Psoas muscle (tissue), 8 donors: ENCODE results near the gene TUBGCP5. TPM values are rescaled to one million over a fixed set of nuclear protein-coding genes. Genes with fewer than 3 reads are reported as not detected.

Source experiments
- ATAC-seq, 4 donors: fragments of 200-7000 bp; cut with Tn5 transposase; one replicate each; pipeline ENCODE4 v1.9.1; 2020; ENCODE audit warnings: moderate library complexity in 3 of 4, mild to moderate bottlenecking in 2 of 4
- DNase-seq, 2 donors: peaks; one replicate each; pipeline ENCODE4 v3.0.0-alpha.2; 2020
- H3K27ac ChIP-seq: fragments of 200-600 bp; one replicate; pipeline ENCODE4 v1.8.0; 2022
- H3K27me3 ChIP-seq, 3 donors: fragments of 200-600 bp in 1 of 3; one replicate each; pipeline versions ENCODE4 v1.6.1 to v1.8.0; 2013 to 2022; ENCODE audit warnings: low read length in 2 of 3, mild to moderate bottlenecking in 2 of 3, moderate library complexity in 1 of 3; ENCODE audit not compliant: insufficient read depth in 3 of 3
- H3K36me3 ChIP-seq, 2 donors: fragments of 200-600 bp in 1 of 2; one replicate each; pipeline versions ENCODE4 v1.6.1 to v1.8.0; 2013 to 2022; ENCODE audit warnings: low read depth in 1 of 2, mild to moderate bottlenecking in 1 of 2, moderate library complexity in 1 of 2; ENCODE audit not compliant: insufficient read depth in 1 of 2
- H3K4me1 ChIP-seq: fragments of 200-600 bp; one replicate; pipeline ENCODE4 v1.8.0; 2022
- H3K4me3 ChIP-seq: fragments of 200-600 bp; one replicate; pipeline ENCODE4 v1.8.0; 2022; ENCODE audit warnings: mild to moderate bottlenecking
- H3K9me3 ChIP-seq: fragments of 200-600 bp; one replicate; pipeline ENCODE4 v1.8.0; 2022
- CTCF ChIP-seq: fragments of 200-600 bp; IDR thresholded peaks from one replicate; pipeline ENCODE4 v1.8.0; 2022; ENCODE audit warnings: antibody characterized with exemption
- WGBS, 3 donors: extraction: QIAGEN DNeasy Blood & Tissue Kit; methylation state at CpG; one replicate each; pipeline versions ENCODE4 v1.1.6 to v1.1.7; 2013; 5-methylcytosine and 5-hydroxymethylcytosine counted together
- intact Hi-C, 2 donors: fragments of 100-400 bp; cut with DNase I; formaldehyde crosslinking; loops; one replicate each; pipeline versions ENCODE4 v1.11.0 to v1.14.2; 2022
- polyA plus RNA-seq, 3 donors: library from polyadenylated mRNA; stranded (reverse); fragments of 200-250 nt; gene quantifications; one replicate each; pipeline ENCODE4 v1.2.3, GENCODE V29; 2013
- total RNA-seq, 4 donors: library from RNA; stranded (reverse); fragmentation: NEBNext Ultra II Directional in 2 of 4; extraction: Animal tissue kit (Norgen Biotek cat#: 25700) in 2 of 4; gene quantifications; one replicate each; pipeline versions ENCODE4 v1.2.1 to v1.2.4, GENCODE V29; 2021 to 2023
- donor health status: healthy with polysubstance abuse.
- donor health status: DM: no; HTN: no; CAD: no; lungs with moderate emphysema.
- donor health status: Bipolar disorder and iron deficiency.
- donor health status: healthy.
- donor health status: DM: yes; HTN: yes; CAD: no.
- donor health status: DM: no; HTN: no; CAD: no.
- donor health status: DM: no; HTN: no; CAD: no.
- donor health status: DM: yes; HTN: yes; CAD: no.

The TUBGCP5 gene
- total and polyA plus RNA-seq, 7 donors = 5.1 to 15.1 (median 9.3) TPM

GRCh38 chr15:23003736-23004135, 35.6 kb downstream of the TUBGCP5 start:
- Histone ChIP-seq H3K36me3 (peaks cover 5 to 97% of the 10 kb centered on the region in 2 donors), H3K27me3 (no peaks in the 10 kb centered on the region), H3K9me3 (no peaks in the 10 kb centered on the region), H3K27ac (no peak overlapping the region), H3K4me3 (no peak overlapping the region), H3K4me1 (no peaks in the 10 kb centered on the region)
- WGBS, 3 donors = 95 to 99% (median 98%) methylated on average over 5 of the region's 5 CpGs
- intact Hi-C loops = no loop called here
- DNase-seq = no peak
- ATAC-seq = no peak
- no peak for TF ChIP-seq CTCF

- 70 to 92% (median 77%) methylated on average over 2 of the region's 2 CpGs for WGBS, 3 donors
Observed at GRCh38 chr15:23002920-23003319, 36.4 kb downstream of the TUBGCP5 start.

GRCh38 chr15:22995795-22996194, 43.6 kb downstream of the TUBGCP5 start:
- intact Hi-C loops = no loop called here
- WGBS, 3 donors = 93 to 95% (median 94%) methylated on average over 7 of the region's 7 CpGs
- Histone ChIP-seq H3K36me3 (peaks cover 0 to 60% of the 10 kb centered on the region in 2 donors), H3K4me3 (no peak overlapping the region), H3K27me3 (no peaks in the 10 kb centered on the region), H3K9me3 (no peaks in the 10 kb centered on the region), H3K27ac (no peak overlapping the region), H3K4me1 (no peaks in the 10 kb centered on the region)
- TF ChIP-seq CTCF = no peak
- ATAC-seq (no peak), DNase-seq (no peak)

More at GRCh38 chr15:23002920-23003319, 36.4 kb downstream of the TUBGCP5 start:
- H3K36me3 ChIP-seq = peaks cover 5 to 89% of the 10 kb centered on the region in 2 donors
- no peaks in the 10 kb centered on the region for H3K27me3 ChIP-seq
- H3K4me1 ChIP-seq = no peaks in the 10 kb centered on the region
- intact Hi-C loops = no loop called here
- no peaks in the 10 kb centered on the region for H3K9me3 ChIP-seq
- TF ChIP-seq CTCF = no peak
- no peak overlapping the region for H3K27ac ChIP-seq
- DNase-seq (no peak), ATAC-seq (no peak)
- no peak overlapping the region for H3K4me3 ChIP-seq

GRCh38 chr15:22992024-22992326, 47.4 kb downstream of the TUBGCP5 start:
- DNase-seq = no peak
- Histone ChIP-seq H3K27me3 (no peaks in the 10 kb centered on the region), H3K9me3 (no peaks in the 10 kb centered on the region), H3K36me3 (peaks cover 0 to 33% of the 10 kb centered on the region in 2 donors), H3K4me3 (no peak overlapping the region), H3K27ac (no peak overlapping the region), H3K4me1 (no peaks in the 10 kb centered on the region)
- intact Hi-C loops = no loop called here
- no peak for TF ChIP-seq CTCF
- WGBS, 3 donors = 63 to 68% (median 67%) methylated on average over 5 of the region's 5 CpGs
- ATAC-seq = no peak
